NCI-H524 (cell line): ENCODE results near the gene AQP12B.
A peak's percentile ranks its signal among the peaks of the same experiment; 100 is the strongest.
"Not testable (repeated sequence)": the region's sequence is repeated elsewhere in the genome, so short reads cannot be mapped to it uniquely, and the experiment has no call there.

Source experiments
- DNase-seq, 2 experiments: peaks; one replicate each; lab custom pipeline; 2025; lab: John Stamatoyannopoulos, UW

The AQP12B gene, protein sequence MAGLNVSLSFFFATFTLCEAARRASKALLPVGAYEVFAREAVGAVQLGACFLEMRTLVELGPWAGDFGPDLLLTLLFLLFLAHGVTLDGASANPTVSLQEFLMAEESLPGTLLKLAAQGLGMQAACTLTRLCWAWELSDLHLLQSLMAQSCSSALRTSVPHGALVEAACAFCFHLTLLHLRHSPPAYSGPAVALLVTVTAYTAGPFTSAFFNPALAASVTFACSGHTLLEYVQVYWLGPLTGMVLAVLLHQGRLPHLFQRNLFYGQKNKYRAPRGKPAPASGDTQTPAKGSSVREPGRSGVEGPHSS

DNA sequence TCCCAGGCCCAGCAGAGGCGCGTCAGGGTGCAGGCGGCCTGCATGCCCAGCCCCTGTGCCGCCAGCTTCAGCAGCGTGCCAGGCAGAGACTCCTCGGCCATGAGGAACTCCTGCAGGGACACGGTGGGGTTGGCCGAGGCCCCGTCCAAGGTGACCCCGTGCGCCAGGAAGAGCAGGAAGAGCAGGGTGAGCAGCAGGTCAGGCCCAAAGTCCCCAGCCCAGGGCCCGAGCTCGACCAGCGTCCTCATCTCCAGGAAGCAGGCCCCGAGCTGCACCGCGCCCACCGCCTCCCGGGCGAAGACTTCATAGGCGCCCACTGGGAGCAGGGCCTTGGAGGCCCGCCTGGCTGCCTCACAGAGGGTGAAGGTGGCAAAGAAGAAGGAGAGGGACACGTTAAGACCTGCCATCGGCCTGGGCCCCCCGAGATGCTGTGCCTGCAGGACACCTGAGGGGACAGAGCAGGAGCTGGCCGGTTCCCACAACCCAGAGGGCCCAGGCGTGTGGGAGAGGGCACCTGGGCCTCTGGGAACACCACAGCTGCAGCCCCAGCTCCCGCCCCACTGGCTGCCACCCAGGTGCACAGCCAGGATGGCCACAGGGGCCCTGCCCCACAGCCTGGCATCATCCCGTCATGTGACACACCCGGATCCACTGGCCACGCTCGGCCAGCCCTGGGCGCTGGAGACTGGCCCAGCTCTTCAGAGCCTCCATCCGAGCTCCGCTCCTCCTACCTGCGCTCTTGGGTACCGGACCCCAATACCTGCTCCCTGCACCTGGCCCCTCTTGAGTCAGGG is at the start of gene AQP12B:
Gene AQP12B (minus strand): TSS at position 455 of the 794 bp plus-strand sequence. CDS start 48 bp downstream, at position 407.
- DNase-seq, result not testable (repeated sequence)

GRCh38 chr2:240732184-240732583 is 49.5 kb upstream of the AQP12B start:
- DNase-seq, result no peak

DNA sequence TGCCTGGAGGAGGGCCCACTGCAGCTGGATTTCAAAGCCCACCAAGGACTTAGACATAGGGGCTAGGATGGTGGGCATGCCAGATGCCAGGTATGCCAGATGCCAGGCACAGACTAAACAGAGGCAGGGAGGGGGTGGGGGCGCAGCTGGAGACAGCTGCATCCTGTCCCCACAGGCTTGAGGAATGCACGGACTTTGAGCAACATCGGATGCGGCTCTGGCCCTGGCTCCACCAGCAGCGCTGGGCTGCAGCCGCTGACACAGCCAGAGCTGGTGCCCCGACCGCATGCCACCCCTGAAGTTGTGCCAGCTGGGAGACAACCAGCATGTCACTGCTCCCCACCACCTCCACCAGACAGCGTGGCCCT is 48.5 kb upstream of the AQP12B start:
- peak in 1 of 2 experiments; percentile 12 for DNase-seq

GRCh38 chr2:240730501-240731177 is 48.0 kb upstream of the AQP12B start:
- peak; percentile 40 to 66 for DNase-seq

- DNase-seq, result no peak
Observed at GRCh38 chr2:240728827-240729226, 46.1 kb upstream of the AQP12B start.

DNA sequence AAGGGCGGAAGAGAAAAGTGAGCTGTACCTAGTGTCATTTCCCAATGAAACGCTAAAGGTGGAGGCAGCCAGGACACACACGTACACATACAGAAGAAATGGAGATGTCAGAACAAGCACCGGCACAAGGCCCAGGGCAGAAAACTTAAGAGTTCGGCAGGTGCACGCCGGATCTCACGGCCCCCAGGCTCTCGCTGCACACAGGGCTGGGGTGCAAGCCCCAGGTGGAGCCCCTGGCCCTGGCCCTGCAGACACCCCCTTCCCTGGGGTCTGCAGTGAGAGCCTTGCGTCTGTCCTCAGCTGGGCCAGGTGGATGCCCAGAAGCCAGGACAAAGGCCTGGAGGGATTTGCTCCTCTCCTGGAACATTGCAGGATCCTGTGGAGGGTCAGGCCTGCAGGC is 45.7 kb upstream of the AQP12B start:
- no peak for DNase-seq

GRCh38 chr2:240727913-240728312 is 45.2 kb upstream of the AQP12B start:
- peak in 1 of 2 experiments; percentile 25 for DNase-seq

DNA sequence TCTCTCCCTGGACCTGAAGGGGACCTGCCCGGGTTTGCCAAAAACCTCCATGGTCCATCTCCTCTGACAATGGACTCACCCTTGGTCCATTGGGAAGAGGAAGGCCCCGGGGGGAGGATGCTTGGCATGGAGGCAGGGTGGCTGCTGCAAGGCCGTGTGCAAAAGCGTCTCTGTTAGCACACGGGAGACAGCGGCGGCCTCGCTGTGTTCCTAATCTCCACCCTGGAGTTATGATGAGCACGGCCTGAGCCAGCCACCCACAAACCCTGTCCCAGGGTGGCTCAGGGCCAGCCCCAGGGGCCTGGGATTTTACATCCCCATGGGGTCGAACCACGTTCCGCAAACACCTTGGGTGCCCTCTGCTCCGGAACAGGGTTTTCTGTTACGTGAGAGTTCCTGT is 44.8 kb upstream of the AQP12B start:
- no peak for DNase-seq

- DNase-seq, result no peak
Observed at GRCh38 chr2:240726876-240727275, 44.2 kb upstream of the AQP12B start.

GRCh38 chr2:240725671-240726070 is 43.0 kb upstream of the AQP12B start:
- peak; percentile 85 to 95 for DNase-seq

- no peak for DNase-seq
Observed at GRCh38 chr2:240725266-240725665, 42.6 kb upstream of the AQP12B start.

DNA sequence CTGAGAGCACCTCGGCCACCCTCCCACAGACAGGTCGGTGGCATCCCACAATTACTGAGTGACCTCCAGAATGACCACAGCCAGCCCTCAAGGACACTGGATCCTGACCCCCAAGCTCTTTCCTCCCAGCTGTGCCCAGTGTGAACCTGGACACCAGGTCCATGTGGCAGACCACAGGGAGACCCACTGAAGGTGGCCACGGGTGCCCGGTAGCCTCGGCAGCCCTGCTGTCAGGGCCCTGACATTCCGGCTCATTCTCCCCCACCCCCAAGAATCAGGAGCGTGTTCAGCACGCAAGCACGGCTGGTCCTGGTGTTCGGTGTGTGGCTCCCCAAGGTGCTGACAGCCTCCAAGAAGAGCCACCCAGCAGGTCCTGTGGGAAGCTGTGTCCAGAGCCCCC is 41.7 kb upstream of the AQP12B start:
- DNase-seq, result no peak

- no peak for DNase-seq
Observed at GRCh38 chr2:240723851-240724250, 41.2 kb upstream of the AQP12B start.

DNA sequence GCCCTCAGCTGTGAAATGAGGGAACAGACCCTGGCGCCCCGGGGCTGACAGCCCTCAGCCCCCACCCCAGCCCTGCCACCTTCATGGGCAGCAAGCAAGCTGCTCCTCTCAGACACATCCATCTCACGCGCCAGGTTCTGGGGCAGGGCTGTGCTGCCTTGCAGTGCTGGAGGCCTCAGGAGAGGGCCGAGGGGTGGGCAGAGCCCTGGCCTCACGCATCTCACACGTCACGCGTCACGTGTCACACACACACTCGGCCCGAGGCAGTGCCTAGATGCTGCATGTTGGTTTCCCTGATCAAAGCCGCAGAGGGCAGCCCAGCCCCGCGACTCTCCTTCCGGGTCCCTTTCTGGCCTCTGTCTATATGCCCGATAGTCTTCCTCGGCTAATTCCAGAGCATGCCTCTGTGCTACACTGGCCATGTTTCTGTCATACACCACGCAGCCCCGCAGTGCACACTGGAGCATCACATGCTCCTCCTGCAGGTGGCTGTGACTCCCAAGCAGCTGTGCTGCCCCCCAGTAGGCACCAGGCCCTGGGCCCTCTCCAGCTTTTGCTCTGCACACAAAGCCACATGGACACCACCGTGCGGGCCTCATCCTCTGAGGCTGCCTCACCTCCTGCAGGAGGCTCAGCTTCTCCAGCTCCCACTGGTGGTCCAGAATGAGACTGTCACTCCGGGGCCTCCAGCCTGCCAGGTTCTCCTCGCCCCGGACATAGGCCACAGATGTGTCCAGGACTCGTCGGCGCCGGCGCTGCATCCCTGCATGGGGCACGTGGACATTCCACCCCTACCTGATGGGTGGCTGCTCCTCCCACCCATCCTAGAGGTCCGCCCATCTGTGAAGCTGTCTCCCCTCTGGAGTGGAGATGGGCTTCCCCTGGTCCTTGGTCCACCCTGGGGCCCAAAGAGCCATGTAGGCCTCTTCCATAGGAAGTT is 40.4 kb upstream of the AQP12B start:
- no peak for DNase-seq

DNA sequence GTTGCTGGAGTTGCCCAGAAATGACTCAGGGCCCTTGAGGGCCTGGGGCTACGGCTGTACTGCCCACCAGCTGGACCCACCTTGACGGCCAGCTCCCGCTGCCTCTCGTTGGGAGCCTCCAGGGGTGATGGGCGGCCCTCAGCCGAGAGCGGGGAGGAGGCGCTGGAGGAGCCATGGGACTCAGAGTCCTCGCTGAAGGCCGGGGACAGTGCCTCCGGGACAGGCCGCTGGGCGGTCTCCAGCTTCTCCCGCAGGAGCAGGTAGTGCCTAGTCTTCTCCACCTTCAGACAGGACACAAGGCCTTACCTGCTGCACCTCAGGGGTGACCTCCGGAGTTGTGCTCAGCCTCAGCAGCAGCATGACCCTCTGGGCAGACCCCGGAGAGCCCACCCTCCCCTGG is 39.7 kb upstream of the AQP12B start:
- no peak for DNase-seq

- no peak for DNase-seq
Observed at GRCh38 chr2:240721596-240722180, 39.0 kb upstream of the AQP12B start.

DNA sequence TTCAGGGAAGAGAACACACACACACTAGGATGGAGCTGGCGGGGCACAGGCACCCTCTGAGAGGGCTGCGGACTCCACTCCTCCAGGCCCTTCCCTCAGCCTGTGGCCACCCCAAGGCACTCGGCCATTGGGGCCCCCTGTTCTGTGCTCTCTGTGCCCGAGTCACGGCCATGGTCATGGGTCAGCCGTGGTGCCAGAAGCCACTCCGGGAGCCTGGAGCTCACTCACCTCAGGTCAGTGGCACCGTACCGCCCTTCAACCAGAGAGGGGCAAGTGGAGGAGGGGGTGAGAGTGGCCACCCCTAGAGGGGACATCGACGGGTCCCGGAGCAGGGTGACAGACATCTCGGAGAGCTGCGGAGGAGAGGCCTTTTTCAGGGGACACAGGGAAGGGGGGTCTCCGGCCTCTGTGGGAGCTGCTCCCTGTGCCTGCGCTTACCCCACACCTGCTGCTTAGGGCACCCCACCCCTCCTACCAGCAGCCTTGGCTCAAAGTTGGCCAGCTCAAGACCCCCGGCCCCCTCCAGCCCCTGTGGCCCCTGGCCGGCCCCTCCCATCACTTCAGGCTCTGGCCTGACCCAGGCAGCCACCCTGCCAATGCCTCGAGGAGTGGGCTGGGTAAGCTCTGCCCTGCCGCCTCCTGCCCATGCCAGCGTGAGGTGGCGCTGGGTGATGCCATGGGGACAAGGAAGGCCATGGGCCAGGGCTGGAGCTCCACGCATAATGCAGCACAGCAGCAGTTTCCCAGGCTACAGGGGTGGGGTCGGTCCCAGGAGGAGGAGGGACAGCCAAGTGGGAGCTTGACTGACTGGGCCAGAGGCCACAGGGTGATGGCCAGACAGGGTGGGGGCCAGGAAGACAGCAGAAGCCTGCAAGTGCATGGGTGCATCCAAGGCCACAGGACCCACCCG is 38.3 kb upstream of the AQP12B start:
- DNase-seq, result no peak

DNA sequence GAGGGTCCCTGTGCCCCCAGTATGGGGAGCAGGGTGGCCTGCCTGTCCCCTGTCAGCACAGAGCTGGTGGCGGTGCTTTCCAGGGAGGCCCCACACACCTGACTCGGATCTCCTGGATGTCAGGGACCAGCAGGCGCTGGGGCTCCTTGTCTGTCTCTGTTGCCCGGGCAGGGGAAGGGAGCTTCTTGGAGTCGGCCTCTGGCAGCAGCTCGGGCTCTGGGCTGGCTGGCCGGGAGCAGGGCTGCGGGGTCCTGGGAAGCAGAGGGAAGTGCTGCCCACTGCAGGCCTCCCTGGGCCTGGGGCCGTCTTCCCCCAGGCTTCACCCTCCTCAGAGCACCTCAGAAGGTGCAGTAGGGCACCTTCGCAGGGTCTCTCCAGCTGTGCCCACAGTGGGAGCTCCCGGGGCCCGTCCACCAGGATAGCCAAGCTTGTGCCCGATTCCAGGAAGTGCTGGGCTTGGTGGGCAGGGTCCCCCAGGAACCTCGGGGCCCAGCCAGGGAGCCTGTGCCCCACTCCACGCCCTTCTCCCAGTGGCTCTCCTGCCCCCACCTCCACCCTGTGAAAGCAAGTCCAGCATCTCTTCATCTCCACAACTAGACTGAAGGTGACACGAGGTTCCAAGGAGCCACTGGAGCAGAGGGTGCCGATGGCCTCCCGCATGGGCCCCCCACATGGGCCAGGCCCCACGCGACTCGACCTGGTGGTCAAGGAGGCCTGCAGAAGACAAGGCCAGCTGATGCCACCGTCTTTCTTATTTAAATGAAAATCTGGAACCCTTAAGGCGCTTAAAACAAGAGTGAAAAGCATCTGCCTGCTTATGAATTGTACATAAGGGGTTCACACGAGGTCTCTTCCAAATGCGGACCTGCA is 37.2 kb upstream of the AQP12B start:
- DNase-seq, result no peak

- DNase-seq, result no peak
Observed at GRCh38 chr2:240718896-240719490, 36.3 kb upstream of the AQP12B start.
